HG03439 (cell line): Measurements from ENCODE around the gene CDT1.

Experiments used
- ATAC-seq: cut with Tn5 transposase; IDR thresholded peaks from one replicate; pipeline ENCODE4 v1.9.1; 2021; ENCODE audit warnings: mild to moderate bottlenecking, moderate library complexity; ENCODE audit not compliant: unreplicated experiment

Gene CDT1

GRCh38 chr16:88804173-88804551 lies 573 bp downstream of the CDT1 start:
- no peak for ATAC-seq

DNA sequence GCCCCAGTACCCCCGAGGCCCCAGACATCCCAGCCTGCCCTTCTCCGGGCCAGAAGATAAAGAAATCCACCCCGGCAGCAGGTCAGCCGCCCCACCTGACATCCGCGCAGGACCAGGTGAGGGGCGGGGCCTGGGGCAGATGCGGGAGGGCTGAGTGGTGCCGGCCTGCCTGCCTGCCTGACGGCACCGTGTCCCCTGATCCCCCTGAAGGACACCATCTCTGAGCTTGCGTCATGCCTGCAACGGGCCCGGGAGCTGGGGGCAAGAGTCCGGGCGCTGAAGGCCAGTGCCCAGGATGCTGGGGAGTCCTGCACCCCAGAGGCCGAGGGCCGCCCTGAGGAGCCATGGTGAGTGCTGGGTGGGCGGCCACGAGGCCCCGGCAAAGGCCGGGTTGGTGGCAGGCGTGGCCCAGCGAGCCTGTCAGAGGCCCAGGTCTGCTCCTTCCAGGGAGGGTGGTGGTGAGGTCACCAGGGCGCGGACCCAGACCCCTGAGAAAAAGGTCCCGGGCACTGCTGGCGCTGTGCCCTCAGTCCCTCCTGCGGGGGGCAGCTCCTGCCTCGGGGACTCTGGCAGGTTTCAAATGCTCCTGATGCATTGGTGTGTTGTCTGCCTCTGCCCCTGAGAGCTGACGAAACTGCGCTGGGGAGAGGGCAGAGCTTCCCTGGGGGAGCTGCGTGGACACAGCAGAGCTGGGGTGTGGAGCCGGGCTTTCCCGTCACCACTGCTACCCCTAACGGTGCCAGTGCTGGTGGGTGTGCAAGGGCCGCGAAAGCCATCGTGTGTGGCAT lies 1.2 kb downstream of the CDT1 start:
- ATAC-seq: no peak

- ATAC-seq: no peak
These were observed 1.7 kb downstream of the CDT1 start for GRCh38 chr16:88805340-88805715.

DNA sequence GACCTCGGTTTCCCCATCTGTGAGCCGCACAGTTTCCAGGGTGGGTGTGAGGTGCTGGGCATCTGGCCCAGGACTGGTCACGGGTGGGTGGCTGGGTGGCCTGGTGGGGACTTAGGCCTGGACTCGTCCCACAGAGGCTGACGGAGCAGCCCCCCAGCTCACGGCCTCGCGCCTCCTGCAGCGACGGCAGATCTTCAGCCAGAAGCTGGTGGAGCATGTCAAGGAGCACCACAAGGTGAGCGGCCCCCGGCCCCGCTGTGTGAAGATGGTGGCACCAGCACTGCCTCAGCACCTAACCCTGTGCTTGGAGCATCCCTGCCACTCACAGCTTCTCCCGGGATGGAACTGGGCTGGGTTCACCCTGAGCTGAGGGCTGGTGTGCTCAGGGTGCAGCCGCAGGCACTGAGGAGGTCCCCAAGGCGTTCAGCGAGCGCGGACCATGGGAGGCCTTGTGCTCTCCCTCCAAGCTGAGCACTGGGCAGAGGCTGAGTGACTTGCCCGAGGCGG lies 2.4 kb downstream of the CDT1 start:
- ATAC-seq: no peak

- no peak for ATAC-seq
These were observed 3.0 kb downstream of the CDT1 start for GRCh38 chr16:88806491-88807111.

- no peak for ATAC-seq
These were observed 3.6 kb downstream of the CDT1 start for GRCh38 chr16:88807142-88807625.

- ATAC-seq: no peak
These were observed 4.3 kb downstream of the CDT1 start for GRCh38 chr16:88807626-88808453.

DNA sequence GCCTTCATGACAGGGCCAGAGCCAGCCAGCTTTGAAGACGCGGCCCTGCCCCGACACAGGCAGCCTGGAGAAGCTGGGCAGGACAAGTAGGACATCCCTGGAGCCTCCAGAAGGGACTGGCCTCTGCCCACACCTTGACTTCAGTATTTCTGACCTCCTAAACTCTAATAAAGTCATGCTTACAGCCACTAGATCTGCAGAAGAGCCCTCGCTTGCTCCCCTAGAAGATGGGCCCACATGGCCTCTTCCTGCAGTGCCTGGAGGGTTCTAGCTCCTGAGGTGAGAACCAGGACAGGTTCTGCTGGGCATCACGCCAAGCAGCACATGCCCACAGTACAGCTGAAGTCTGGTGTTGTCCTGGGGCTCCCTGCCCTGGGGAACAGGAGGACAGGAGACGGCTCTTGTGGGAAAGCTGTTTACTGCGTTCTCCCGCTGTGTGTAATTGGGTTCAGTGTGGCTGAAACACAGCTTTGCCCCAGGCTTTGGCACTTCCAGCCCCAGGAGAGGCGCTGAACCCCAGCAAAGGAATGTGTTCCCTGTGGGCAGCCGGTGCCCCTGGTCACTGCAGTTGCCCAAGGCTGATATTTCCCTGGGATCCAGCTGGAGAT lies 5.6 kb downstream of the CDT1 start:
- no peak for ATAC-seq

GRCh38 chr16:88809676-88810165 lies 6.1 kb downstream of the CDT1 start:
- no peak for ATAC-seq

- ATAC-seq: no peak
These were observed 6.8 kb downstream of the CDT1 start for GRCh38 chr16:88810166-88810911.

DNA sequence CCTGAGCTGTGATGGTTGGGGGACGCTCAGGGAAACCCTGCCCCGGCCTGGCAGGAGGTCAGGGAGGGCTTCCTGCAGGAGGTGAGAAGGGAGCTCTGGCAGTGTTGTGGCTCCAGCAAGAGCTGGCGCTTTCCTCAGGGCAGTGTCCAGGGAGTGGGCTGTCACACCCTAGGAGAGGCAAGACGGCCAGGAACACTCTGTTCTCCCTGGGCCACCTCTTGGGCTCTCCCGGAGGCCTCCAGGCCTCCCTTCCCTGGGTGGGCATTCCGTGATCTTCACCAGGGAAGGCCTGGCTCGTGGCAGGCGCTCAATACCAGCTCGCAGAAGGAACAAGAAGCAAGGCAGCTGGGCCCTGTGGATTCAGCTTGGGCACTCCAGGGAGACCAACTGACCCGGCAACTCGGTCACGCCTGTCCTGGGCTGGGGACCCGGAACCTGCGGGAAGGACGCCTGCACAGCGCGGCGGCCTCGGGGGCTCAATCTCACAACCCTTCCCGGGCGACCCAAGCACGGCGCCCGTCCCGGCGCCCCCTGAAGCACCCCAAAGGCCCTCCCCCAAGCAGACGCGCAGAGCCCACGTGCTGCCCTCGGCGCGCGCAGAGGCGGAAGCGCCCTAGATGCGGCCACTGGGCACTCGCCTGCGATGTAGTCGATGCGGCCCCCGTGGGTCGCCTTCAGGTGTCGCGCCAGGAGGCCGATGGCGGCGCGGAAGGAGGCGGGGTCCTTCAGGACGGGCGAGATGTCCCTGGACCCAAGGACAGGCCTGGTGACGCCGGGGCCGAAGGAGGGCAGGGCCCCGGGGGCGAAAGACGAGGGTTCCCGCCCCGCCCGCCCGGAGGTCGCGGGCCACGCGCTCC lies 7.6 kb downstream of the CDT1 start:
- peak; percentile 44 for ATAC-seq

- ATAC-seq: peak; percentile 66
These were observed 8.4 kb downstream of the CDT1 start, which contains the start of gene APRT for GRCh38 chr16:88811769-88812512. Gene APRT (minus strand): TSS chr16:88811928. CDS start chr16:88811899, 29 bp downstream.

DNA sequence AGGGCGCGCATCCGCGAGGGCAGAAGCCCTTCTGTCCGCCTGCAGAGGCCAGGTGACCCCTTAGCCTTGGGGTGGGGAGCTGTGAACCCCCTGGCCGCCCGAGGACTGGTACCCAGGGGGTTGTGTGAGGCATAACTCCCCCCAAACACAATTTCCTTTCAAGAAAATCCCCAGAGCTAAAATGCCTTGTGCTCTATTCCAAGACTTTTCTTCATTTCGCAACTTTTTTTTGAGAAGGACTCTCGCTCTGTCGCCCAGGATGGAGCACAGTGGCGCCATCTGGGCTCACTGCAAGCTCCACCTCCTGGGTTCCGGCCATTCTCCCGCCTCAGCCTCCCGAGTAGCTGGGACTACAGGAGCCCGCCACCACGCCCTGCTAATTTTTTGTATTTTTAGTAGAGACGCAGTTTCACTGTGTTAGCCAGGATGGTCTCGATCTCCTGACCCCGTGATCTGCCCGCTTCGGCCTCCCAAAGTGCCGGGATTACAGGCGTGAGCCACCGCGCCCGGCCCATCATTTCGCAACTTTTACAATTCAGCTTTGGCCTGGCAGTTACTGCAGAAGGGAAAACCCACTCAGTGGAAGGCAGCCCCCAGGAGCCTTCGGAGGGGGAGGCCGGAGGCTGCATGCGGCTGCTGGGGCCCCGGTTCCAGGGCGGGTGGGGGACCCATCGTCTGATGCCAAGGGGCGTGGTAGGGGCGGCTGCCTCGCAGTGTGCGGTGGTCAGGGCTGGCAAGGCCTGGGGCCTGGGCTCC lies 9.1 kb downstream of the CDT1 start:
- ATAC-seq: no peak

DNA sequence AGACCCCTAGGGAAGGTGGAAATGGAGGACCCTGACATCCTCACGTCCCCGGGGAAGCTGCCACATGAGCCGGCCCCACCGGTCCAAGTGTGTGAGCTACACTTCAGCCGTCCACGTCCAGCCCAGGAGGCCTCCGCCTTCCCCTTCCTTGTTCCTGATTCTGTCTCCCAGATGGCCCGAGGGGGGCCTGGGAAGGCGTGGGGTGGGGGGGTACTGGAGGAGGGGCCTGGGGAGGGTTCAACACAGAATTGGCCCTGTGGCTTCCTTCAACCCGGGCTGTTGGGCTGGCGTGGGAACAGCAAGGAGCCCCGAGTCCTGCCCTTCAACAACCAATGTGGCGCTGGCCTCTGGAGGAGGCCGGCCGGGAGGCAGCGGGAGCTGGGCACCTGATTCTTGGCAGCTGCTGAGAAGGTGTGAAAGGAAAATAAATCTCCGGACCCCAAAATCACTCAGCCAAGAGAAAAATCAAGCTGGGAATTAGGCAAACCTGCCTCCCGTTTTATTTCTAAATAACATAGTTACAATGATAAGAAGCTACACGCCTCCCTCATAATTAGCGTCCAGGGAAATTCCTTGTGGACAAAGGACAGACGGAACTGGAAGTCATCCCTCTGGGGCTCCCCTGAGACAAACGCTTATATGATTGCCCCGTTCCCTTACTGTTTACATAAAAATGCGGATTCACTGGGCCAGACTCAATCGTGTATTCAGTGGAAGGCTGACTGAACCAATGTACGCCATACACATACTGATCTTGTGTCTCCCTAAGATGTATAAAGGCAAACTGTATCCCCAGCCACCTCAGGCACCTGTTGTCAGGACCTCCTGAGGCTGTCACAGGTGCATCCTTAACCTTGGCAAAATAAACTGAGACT lies 9.9 kb downstream of the CDT1 start:
- no peak for ATAC-seq

DNA sequence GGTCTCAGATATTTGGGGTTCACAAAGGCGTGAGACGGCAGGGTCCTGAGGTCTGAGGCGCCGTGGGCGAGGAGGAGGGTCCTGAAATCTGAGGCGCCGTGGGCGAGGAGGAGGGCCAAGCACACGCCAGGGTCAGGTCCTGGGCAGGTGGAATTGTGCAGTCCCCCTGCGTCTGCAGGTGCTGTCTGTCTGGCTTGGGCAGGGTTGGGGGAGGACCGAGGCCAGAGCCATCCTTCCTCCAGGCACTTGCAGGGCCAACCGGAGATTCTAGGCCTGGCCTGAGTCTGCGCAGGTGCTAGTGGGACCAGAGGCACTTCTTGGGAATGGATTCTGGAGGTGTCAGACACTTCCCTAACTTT lies 10.5 kb downstream of the CDT1 start:
- ATAC-seq: no peak

- no peak for ATAC-seq
These were observed 11.6 kb downstream of the CDT1 start for GRCh38 chr16:88815227-88815626.
